GM12865 (cell line): ENCODE data around the gene GRWD1.

ENCODE experiments used
- DNase-seq: peaks from one replicate; pipeline ENCODE4 v3.0.0; 2010; ENCODE audit warnings: low read depth
- H3K4me3 ChIP-seq: 2 replicates; pipeline ENCODE4 v1.5.1; 2011; ENCODE audit warnings: mild to moderate bottlenecking, low read depth, low read length, control low read depth
- TF ChIP-seq, protein P1 (sequence below): IDR thresholded peaks from 2 replicates; pipeline ENCODE4 v1.5.1; 2011; ENCODE audit warnings: low read length, control low read depth, low read depth, inconsistent platforms; ENCODE audit not compliant: insufficient read depth; ENCODE audit errors: missing control alignments

The GRWD1 gene

DNA sequence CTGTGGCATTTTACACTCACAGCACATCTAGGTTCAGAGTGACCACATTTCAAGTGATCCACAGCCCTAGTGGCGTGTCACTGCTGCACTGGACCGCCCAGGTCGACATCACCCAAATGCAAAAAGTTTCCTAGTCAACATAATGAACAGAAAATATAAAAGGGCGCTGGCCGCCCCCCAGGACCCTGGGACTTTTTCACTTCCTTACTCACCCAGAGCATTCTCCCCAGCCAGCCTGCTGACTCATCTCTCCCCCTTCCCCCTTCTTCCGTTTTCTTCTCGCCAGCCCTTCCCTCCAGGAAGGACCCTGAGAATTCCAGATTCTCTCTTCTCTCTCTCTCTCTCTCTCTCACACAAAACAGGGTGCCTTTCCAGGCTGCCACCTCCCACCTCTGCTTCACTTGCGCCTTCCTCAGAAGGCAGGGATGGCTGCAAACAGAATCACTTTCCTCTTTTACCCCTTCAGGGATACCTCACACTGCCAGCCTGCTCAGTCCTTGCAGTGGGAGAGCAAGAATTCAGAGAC is 21.0 kb upstream of the GRWD1 start:
- DNase-seq, result peak; percentile 45
- peak overlapping the region; percentile 13; the same call in 1 of the 2 replicates for H3K4me3 ChIP-seq
- TF ChIP-seq, protein P1, sequence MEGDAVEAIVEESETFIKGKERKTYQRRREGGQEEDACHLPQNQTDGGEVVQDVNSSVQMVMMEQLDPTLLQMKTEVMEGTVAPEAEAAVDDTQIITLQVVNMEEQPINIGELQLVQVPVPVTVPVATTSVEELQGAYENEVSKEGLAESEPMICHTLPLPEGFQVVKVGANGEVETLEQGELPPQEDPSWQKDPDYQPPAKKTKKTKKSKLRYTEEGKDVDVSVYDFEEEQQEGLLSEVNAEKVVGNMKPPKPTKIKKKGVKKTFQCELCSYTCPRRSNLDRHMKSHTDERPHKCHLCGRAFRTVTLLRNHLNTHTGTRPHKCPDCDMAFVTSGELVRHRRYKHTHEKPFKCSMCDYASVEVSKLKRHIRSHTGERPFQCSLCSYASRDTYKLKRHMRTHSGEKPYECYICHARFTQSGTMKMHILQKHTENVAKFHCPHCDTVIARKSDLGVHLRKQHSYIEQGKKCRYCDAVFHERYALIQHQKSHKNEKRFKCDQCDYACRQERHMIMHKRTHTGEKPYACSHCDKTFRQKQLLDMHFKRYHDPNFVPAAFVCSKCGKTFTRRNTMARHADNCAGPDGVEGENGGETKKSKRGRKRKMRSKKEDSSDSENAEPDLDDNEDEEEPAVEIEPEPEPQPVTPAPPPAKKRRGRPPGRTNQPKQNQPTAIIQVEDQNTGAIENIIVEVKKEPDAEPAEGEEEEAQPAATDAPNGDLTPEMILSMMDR, result no peak

DNA sequence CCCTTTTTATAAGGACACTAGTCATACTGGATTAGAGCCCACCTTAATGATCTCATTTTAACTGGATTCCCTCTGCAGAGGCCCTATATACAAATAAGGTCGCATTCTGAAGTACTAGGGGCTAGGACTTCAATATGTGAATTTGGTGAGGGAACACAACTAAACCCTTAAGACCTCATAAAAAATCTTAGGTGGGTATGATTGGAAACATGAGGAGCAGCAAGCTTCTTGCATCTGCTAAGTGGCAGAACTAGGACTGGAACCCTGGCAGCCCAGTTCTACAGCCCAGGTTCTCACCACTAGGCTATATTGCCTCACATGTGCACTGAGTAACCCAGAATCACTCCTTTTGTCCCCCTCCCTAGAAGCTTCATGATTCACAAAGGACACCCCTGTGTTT is 17.1 kb upstream of the GRWD1 start:
- no peak overlapping the region for H3K4me3 ChIP-seq
- TF ChIP-seq, protein P1, result no peak
- no peak for DNase-seq

- H3K4me3 ChIP-seq, result no peak overlapping the region
- TF ChIP-seq, protein P1, result no peak
- no peak for DNase-seq
These were observed 12.4 kb upstream of the GRWD1 start for GRCh38 chr19:48433337-48433736.

DNA sequence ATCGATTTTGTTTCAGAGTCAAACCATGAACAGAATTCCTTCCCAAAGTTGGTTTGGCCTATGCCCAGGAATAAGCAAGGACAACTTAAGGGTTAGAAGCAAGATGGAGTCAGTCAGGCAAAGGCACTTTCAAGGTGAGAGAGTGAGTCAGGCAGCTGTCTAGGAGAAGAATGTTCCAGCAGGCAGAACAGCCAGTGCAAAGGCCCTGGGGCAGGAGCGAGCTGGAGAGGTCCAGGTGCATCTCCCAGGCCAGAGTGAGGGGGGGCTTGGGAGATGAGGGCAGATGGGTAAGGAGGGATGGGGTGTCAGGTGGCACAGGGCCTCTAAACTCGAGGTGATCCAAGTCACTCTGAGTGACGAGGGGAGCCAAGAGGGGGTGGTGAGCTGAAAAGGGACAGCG is 9.2 kb upstream of the GRWD1 start:
- TF ChIP-seq, protein P1, result no peak
- DNase-seq, result no peak

GRCh38 chr19:48441360-48442050 is 4.3 kb upstream of the GRWD1 start:
- no peak overlapping the region for H3K4me3 ChIP-seq
- DNase-seq, result no peak
- TF ChIP-seq, protein P1, result no peak

More for the DNA sequence above, 9.2 kb upstream of the GRWD1 start:
- H3K4me3 ChIP-seq, result no peak overlapping the region

DNA sequence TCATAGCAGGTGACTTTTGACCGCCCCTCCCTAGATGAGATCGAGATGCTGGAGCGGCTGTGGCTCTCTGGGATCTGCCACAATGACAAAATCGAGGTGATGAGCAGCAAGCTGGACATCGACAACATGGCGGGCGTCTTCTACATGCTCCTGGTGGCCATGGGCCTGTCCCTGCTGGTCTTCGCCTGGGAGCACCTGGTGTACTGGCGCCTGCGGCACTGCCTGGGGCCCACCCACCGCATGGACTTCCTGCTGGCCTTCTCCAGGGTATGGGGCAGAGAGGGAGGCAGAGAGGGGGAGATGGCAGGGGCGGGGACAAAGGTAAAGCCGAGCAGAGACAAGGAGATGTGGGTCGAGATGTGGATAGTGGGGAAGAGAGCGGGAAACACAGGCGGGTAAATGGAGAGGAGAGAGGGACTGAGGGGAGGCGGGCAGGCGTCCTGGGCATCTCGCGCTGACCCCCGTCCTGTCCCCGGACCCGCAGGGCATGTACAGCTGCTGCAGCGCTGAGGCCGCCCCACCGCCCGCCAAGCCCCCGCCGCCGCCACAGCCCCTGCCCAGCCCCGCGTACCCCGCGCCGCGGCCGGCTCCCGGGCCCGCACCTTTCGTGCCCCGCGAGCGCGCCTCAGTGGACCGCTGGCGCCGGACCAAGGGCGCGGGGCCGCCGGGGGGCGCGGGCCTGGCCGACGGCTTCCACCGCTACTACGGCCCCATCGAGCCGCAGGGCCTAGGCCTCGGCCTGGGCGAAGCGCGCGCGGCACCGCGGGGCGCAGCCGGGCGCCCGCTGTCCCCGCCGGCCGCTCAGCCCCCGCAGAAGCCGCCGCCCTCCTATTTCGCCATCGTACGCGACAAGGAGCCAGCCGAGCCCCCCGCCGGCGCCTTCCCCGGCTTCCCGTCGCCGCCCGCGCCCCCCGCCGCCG is 3.4 kb upstream of the GRWD1 start:
- H3K4me3 ChIP-seq, result no peak overlapping the region
- no peak for DNase-seq
- TF ChIP-seq, protein P1, result no peak
